Measurements from ENCODE around the gene MCM10. TPM values are rescaled to one million over a fixed set of nuclear protein-coding genes. Genes with fewer than 3 reads are reported as not detected.

MCM10 gene
- total RNA-seq, 2 experiments from 2014 or later, result 0.16 to 0.50 TPM

- H3K36me3 ChIP-seq (ENCODE audit: insufficient read depth, low read length), result no peaks in the 10 kb centered on the region
- intact Hi-C loops (cut with DNase I, micrococcal nuclease), result no loop called here
- Mint-ChIP-seq H3K9me3 (no peaks in the 10 kb centered on the region), H3K27me3 (no peaks in the 10 kb centered on the region), H3K27ac (no peak overlapping the region), H3K4me3 (no peak overlapping the region), H3K36me3 (ENCODE audit: low read depth) (no peaks in the 10 kb centered on the region), H3K4me1 (ENCODE audit: low read depth) (no peaks in the 10 kb centered on the region)
- no peak overlapping the region for H3K27ac ChIP-seq (ENCODE audit: low read depth in 1 of 2, low read length in 2 of 2)
- no peak for ATAC-seq (ENCODE audit: poor library complexity)
- POLR2A ChIA-PET, result no interaction called here
- H3K27me3 ChIP-seq (ENCODE audit: control insufficient read depth in 1 of 2, insufficient read depth in 2 of 2, low read length in 2 of 2), result no peaks in the 10 kb centered on the region
- no peaks in the 10 kb centered on the region for H3K4me1 ChIP-seq (ENCODE audit: insufficient read depth, low read length)
- DNase-seq, result no peak
- TF ChIP-seq, protein P1, sequence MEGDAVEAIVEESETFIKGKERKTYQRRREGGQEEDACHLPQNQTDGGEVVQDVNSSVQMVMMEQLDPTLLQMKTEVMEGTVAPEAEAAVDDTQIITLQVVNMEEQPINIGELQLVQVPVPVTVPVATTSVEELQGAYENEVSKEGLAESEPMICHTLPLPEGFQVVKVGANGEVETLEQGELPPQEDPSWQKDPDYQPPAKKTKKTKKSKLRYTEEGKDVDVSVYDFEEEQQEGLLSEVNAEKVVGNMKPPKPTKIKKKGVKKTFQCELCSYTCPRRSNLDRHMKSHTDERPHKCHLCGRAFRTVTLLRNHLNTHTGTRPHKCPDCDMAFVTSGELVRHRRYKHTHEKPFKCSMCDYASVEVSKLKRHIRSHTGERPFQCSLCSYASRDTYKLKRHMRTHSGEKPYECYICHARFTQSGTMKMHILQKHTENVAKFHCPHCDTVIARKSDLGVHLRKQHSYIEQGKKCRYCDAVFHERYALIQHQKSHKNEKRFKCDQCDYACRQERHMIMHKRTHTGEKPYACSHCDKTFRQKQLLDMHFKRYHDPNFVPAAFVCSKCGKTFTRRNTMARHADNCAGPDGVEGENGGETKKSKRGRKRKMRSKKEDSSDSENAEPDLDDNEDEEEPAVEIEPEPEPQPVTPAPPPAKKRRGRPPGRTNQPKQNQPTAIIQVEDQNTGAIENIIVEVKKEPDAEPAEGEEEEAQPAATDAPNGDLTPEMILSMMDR (IDR thresholded peaks at IDR 0.05), result no peak
- no peak overlapping the region for H3K4me3 ChIP-seq (ENCODE audit: low read length)
- H3K9me3 ChIP-seq (ENCODE audit: control insufficient read depth in 1 of 2, insufficient read depth in 1 of 2, low read length in 2 of 2), result no peaks in the 10 kb centered on the region
- CTCF ChIA-PET, result no interaction called here
Observed at GRCh38 chr10:13173616-13174015, 12.3 kb downstream of the MCM10 start.

DNA sequence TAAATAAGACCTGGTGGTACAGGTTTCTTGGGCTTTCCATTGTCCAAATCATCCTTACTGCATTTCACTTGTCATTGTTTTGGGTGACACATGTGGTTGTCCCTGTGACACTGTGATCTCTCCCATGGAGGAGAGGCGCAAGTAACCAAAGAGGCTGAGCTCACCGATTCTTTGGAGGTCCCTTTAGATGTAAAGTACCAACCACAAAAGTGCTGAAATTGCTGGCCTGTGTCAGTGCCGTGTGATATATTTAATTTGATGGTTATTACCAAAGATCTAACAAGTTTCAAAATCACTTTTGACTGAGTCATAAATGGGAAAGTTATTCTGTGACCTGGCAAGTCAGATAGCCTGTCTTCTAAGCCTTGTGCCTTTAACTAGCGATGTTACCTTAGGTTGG lies 19.4 kb downstream of the MCM10 start:
- Histone ChIP-seq H3K9me3 (ENCODE audit: control insufficient read depth in 1 of 2, insufficient read depth in 1 of 2, low read length in 2 of 2) (no peaks in the 10 kb centered on the region), H3K36me3 (ENCODE audit: insufficient read depth, low read length) (no peaks in the 10 kb centered on the region), H3K4me1 (ENCODE audit: insufficient read depth, low read length) (no peaks in the 10 kb centered on the region), H3K27ac (ENCODE audit: low read depth in 1 of 2, low read length in 2 of 2) (no peak overlapping the region), H3K27me3 (ENCODE audit: control insufficient read depth in 1 of 2, insufficient read depth in 2 of 2, low read length in 2 of 2) (no peaks in the 10 kb centered on the region), H3K4me3 (ENCODE audit: low read length) (no peak overlapping the region)
- no peak for DNase-seq
- ATAC-seq (ENCODE audit: poor library complexity), result no peak
- Mint-ChIP-seq H3K36me3 (ENCODE audit: low read depth) (no peaks in the 10 kb centered on the region), H3K4me1 (ENCODE audit: low read depth) (no peaks in the 10 kb centered on the region), H3K4me3 (no peak overlapping the region), H3K27me3 (no peaks in the 10 kb centered on the region), H3K27ac (no peak overlapping the region), H3K9me3 (no peaks in the 10 kb centered on the region)
- intact Hi-C loops (cut with DNase I, micrococcal nuclease), result no loop called here
- TF ChIP-seq, protein P1 (IDR thresholded peaks at IDR 0.05), result no peak
- ChIA-PET CTCF (interaction anchor here (0.6 kb wide), 1 partner anchor 137 kb away, joined by 3 read pairs; no protein-coding TSS in a partner anchor), POLR2A (no interaction called here)

DNA sequence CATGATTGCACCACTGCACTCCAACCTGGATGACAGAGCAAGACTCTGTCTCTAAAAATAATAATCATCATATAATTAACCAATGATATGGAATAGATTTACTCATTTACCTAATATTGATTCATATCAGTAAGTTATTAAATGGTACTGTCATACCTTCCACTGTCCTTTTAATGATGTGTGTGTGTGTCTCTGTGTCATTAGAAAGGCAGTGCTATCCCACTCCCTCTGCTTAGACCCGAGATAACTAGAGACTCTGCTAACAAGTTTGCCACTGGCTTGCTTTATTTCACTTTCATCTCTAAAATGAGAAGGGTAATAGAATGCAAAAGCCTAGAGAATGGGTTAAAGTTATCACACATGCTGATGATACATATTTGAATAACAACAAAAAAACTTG lies 21.1 kb downstream of the MCM10 start:
- Histone ChIP-seq H3K9me3 (ENCODE audit: control insufficient read depth in 1 of 2, insufficient read depth in 1 of 2, low read length in 2 of 2) (no peaks in the 10 kb centered on the region), H3K27me3 (ENCODE audit: control insufficient read depth in 1 of 2, insufficient read depth in 2 of 2, low read length in 2 of 2) (no peaks in the 10 kb centered on the region), H3K4me3 (ENCODE audit: low read length) (no peak overlapping the region), H3K4me1 (ENCODE audit: insufficient read depth, low read length) (no peaks in the 10 kb centered on the region), H3K27ac (ENCODE audit: low read depth in 1 of 2, low read length in 2 of 2) (no peak overlapping the region), H3K36me3 (ENCODE audit: insufficient read depth, low read length) (no peaks in the 10 kb centered on the region)
- ChIA-PET CTCF (no interaction called here), POLR2A (no interaction called here)
- intact Hi-C loops (cut with DNase I, micrococcal nuclease), result no loop called here
- Mint-ChIP-seq H3K27me3 (no peaks in the 10 kb centered on the region), H3K4me3 (no peak overlapping the region), H3K4me1 (ENCODE audit: low read depth) (no peaks in the 10 kb centered on the region), H3K36me3 (ENCODE audit: low read depth) (no peaks in the 10 kb centered on the region), H3K27ac (no peak overlapping the region), H3K9me3 (no peaks in the 10 kb centered on the region)
- DNase-seq (no peak), ATAC-seq (ENCODE audit: poor library complexity) (no peak)
- TF ChIP-seq, protein P1 (IDR thresholded peaks at IDR 0.05), result no peak
